HG03469 (cell line): ENCODE data around the gene OTUD5.
"Not testable (repeated sequence)": the region's sequence is repeated elsewhere in the genome, so short reads cannot be mapped to it uniquely, and the experiment has no call there.

Experiments used
- ATAC-seq: cut with Tn5 transposase; IDR thresholded peaks from one replicate; pipeline ENCODE4 v1.9.1; 2021; ENCODE audit warnings: mild to moderate bottlenecking, moderate library complexity, moderate number of reproducible peaks; ENCODE audit not compliant: unreplicated experiment

The OTUD5 gene

GRCh38 chrX:48957477-48957826 lies at the start of gene OTUD5:
Gene OTUD5 (minus strand): TSS chrX:48957607. CDS start chrX:48957570, 37 bp downstream.
- ATAC-seq, result peak; percentile 29

- no peak for ATAC-seq
These were observed 46.3 kb upstream of the OTUD5 start for GRCh38 chrX:49003696-49004095.

GRCh38 chrX:49002091-49002935 lies 44.9 kb upstream of the OTUD5 start, which contains the start of gene GRIPAP1:
Gene GRIPAP1 (minus strand): TSS chrX:49002264. CDS start chrX:49002229, 35 bp downstream.
- ATAC-seq, result peak; percentile 82

- ATAC-seq, result peak; percentile 10
These were observed 44.2 kb upstream of the OTUD5 start for GRCh38 chrX:49001521-49002090.

- no peak for ATAC-seq
These were observed 43.2 kb upstream of the OTUD5 start for GRCh38 chrX:49000636-49001035.

- ATAC-seq, result no peak
These were observed 41.6 kb upstream of the OTUD5 start for GRCh38 chrX:48999030-48999429.

GRCh38 chrX:48998391-48998790 lies 41.0 kb upstream of the OTUD5 start:
- ATAC-seq, result no peak

GRCh38 chrX:48997865-48998264 lies 40.5 kb upstream of the OTUD5 start:
- no peak for ATAC-seq

- ATAC-seq, result no peak
These were observed 40.0 kb upstream of the OTUD5 start for GRCh38 chrX:48997455-48997854.

GRCh38 chrX:48996969-48997368 lies 39.6 kb upstream of the OTUD5 start:
- ATAC-seq, result no peak

- no peak for ATAC-seq
These were observed 34.9 kb upstream of the OTUD5 start for GRCh38 chrX:48992341-48992740.

GRCh38 chrX:48989483-48989882 lies 32.1 kb upstream of the OTUD5 start:
- ATAC-seq, result no peak

GRCh38 chrX:48983896-48984295 lies 26.5 kb upstream of the OTUD5 start:
- ATAC-seq, result no peak

- ATAC-seq, result no peak
These were observed 25.7 kb upstream of the OTUD5 start for GRCh38 chrX:48983081-48983480.

- ATAC-seq, result no peak
These were observed 23.8 kb upstream of the OTUD5 start for GRCh38 chrX:48981178-48981577.

- not testable (repeated sequence) for ATAC-seq
These were observed 22.9 kb upstream of the OTUD5 start for GRCh38 chrX:48980341-48980740.

GRCh38 chrX:48978226-48978625 lies 20.8 kb upstream of the OTUD5 start:
- no peak for ATAC-seq

GRCh38 chrX:48976086-48976485 lies 18.7 kb upstream of the OTUD5 start:
- no peak for ATAC-seq

GRCh38 chrX:48975541-48975940 lies 18.1 kb upstream of the OTUD5 start:
- ATAC-seq, result no peak

GRCh38 chrX:48975041-48975440 lies 17.6 kb upstream of the OTUD5 start:
- ATAC-seq, result no peak

- ATAC-seq, result no peak
These were observed 17.2 kb upstream of the OTUD5 start for GRCh38 chrX:48974574-48974973.

GRCh38 chrX:48974033-48974432 lies 16.6 kb upstream of the OTUD5 start:
- ATAC-seq, result no peak
